ENCODE results near the gene VRK1.
A peak's percentile ranks its signal among the peaks of the same experiment; 100 is the strongest.

Gene VRK1

GRCh38 chr14:96792003-96792402, 5.2 kb upstream of the VRK1 start:
- DNase-seq = no peak

- no peak for DNase-seq
Observed at GRCh38 chr14:96792591-96792990, 4.6 kb upstream of the VRK1 start.

GRCh38 chr14:96793547-96793946, 3.6 kb upstream of the VRK1 start:
- no peak for DNase-seq

GRCh38 chr14:96795109-96795828, 1.9 kb upstream of the VRK1 start:
- DNase-seq = no peak

GRCh38 chr14:96797582-96798349, 584 bp downstream of the VRK1 start:
- no peak for DNase-seq

GRCh38 chr14:96798956-96799355, 1.8 kb downstream of the VRK1 start:
- DNase-seq = no peak

- no peak for DNase-seq
Observed at GRCh38 chr14:96799489-96800054, 2.4 kb downstream of the VRK1 start.

- DNase-seq = no peak
Observed at GRCh38 chr14:96801931-96802330, 4.7 kb downstream of the VRK1 start.

- no peak for DNase-seq
Observed at GRCh38 chr14:96802963-96803362, 5.8 kb downstream of the VRK1 start.

GRCh38 chr14:96803958-96804357, 6.8 kb downstream of the VRK1 start:
- DNase-seq = no peak

GRCh38 chr14:96804895-96805294, 7.7 kb downstream of the VRK1 start:
- DNase-seq = no peak

- DNase-seq = peak in 4 of 14 donors; percentile 1 to 96 (median 17)
Observed at GRCh38 chr14:96805956-96806355, 8.8 kb downstream of the VRK1 start.

GRCh38 chr14:96806836-96807235, 9.7 kb downstream of the VRK1 start:
- no peak for DNase-seq

GRCh38 chr14:96808619-96809406, 11.6 kb downstream of the VRK1 start:
- no peak for DNase-seq

- DNase-seq = no peak
Observed at GRCh38 chr14:96811265-96811664, 14.1 kb downstream of the VRK1 start.

- DNase-seq = no peak
Observed at GRCh38 chr14:96811985-96812667, 14.9 kb downstream of the VRK1 start.

- DNase-seq = no peak
Observed at GRCh38 chr14:96816281-96816680, 19.1 kb downstream of the VRK1 start.

- no peak for DNase-seq
Observed at GRCh38 chr14:96817750-96818666, 20.8 kb downstream of the VRK1 start.

- DNase-seq = no peak
Observed at GRCh38 chr14:96821501-96821900, 24.3 kb downstream of the VRK1 start.

- no peak for DNase-seq
Observed at GRCh38 chr14:96823652-96824051, 26.5 kb downstream of the VRK1 start.

GRCh38 chr14:96824283-96824682, 27.1 kb downstream of the VRK1 start:
- DNase-seq = no peak

Measured in C1 segment of cervical spinal cord (tissue), 14 donors.